HG03095 (cell line): ENCODE data around the gene SLX9.

ENCODE experiments used
- ATAC-seq: cut with Tn5 transposase; IDR thresholded peaks from one replicate; pipeline ENCODE4 v1.9.1; 2021; ENCODE audit warnings: moderate library complexity; ENCODE audit not compliant: unreplicated experiment

The SLX9 gene

GRCh38 chr21:44957047-44957831 lies 17.4 kb downstream of the SLX9 start:
- ATAC-seq, result no peak

- no peak for ATAC-seq
Measured at GRCh38 chr21:44957901-44958451, 18.1 kb downstream of the SLX9 start.

GRCh38 chr21:44958471-44959191 lies 18.8 kb downstream of the SLX9 start:
- ATAC-seq, result no peak

- no peak for ATAC-seq
Measured at GRCh38 chr21:44959376-44960091, 19.7 kb downstream of the SLX9 start.

- ATAC-seq, result no peak
Measured at GRCh38 chr21:44960141-44961092, 20.6 kb downstream of the SLX9 start.

GRCh38 chr21:44962403-44962966 lies 22.7 kb downstream of the SLX9 start:
- no peak for ATAC-seq

- ATAC-seq, result no peak
Measured at GRCh38 chr21:44964381-44964780, 24.6 kb downstream of the SLX9 start.

GRCh38 chr21:44965251-44966022 lies 25.6 kb downstream of the SLX9 start:
- ATAC-seq, result no peak

- ATAC-seq, result no peak
Measured at GRCh38 chr21:44966135-44967081, 26.6 kb downstream of the SLX9 start.

- ATAC-seq, result no peak
Measured at GRCh38 chr21:44967082-44968047, 27.5 kb downstream of the SLX9 start.

GRCh38 chr21:44969066-44969670 lies 29.3 kb downstream of the SLX9 start:
- no peak for ATAC-seq

GRCh38 chr21:44969931-44970755 lies 30.3 kb downstream of the SLX9 start:
- ATAC-seq, result no peak

GRCh38 chr21:44970766-44971671 lies 31.2 kb downstream of the SLX9 start:
- ATAC-seq, result no peak

- no peak for ATAC-seq
Measured at GRCh38 chr21:44971672-44971995, 31.8 kb downstream of the SLX9 start.

GRCh38 chr21:44972301-44972814 lies 32.5 kb downstream of the SLX9 start:
- ATAC-seq, result no peak
